Caco-2 (cell line): Measurements from ENCODE around the gene CDKAL1. TPM values are rescaled to one million over a fixed set of nuclear protein-coding genes. Genes with fewer than 3 reads are reported as not detected.

Experiments
- BruUV-seq: library from RNA; stranded (reverse); fragments of 400-500 nt; replicated peaks from 2 replicates; lab custom pipeline; 2021; lab: Mats Ljungman, UMichigan
- CTCF ChIA-PET: fragments of 300-600 bp; sonication (Branson Sonifier 250); formaldehyde crosslinking; loops from one replicate; lab custom pipeline; 2022; ENCODE audit warnings: antibody characterized with exemption; lab: Charles Lee
- POLR2A ChIA-PET: fragments of 300-600 bp; sonication (Branson Sonifier 250); formaldehyde crosslinking; loops from one replicate; lab custom pipeline; 2022; ENCODE audit warnings: antibody characterized with exemption; lab: Charles Lee
- DNase-seq, 2 experiments: peaks; one replicate each; pipeline versions ENCODE4 v3.0.0 to v3.0.0-alpha.2; 2020 to 2022
- H3K27me3 ChIP-seq: replicated peaks from 2 replicates; pipeline ENCODE4 v1.6.0; 2011; ENCODE audit warnings: low read length; ENCODE audit not compliant: control insufficient read depth, insufficient read depth
- H3K36me3 ChIP-seq: 2 replicates; pipeline ENCODE4 v1.5.1; 2011; ENCODE audit warnings: low read length; ENCODE audit not compliant: control insufficient read depth, insufficient read depth
- H3K4me1 ChIP-seq: fragments of 250-450 bp; sonication (Bioruptor Pico); 2 replicates; pipeline ENCODE4 v1.5.1; 2020; ENCODE audit warnings: mild to moderate bottlenecking
- H3K4me3 ChIP-seq: 2 replicates; pipeline ENCODE4 v1.5.1; 2011; ENCODE audit warnings: low read depth, mild to moderate bottlenecking, control low read depth, low read length
- H3K9me3 ChIP-seq: fragments of 250-450 bp; sonication (Bioruptor Pico); 2 replicates; pipeline ENCODE4 v1.5.1; 2020; ENCODE audit warnings: mild to moderate bottlenecking, moderate library complexity
- H3K27ac Mint-ChIP-seq: one replicate; pipeline ENCODE4 v1.8.0; 2022; ENCODE audit warnings: mixed read lengths; ENCODE audit not compliant: unreplicated experiment
- H3K27me3 Mint-ChIP-seq: one replicate; pipeline ENCODE4 v1.8.0; 2022; ENCODE audit warnings: mixed read lengths; ENCODE audit not compliant: insufficient read depth, unreplicated experiment
- H3K36me3 Mint-ChIP-seq: one replicate; pipeline ENCODE4 v1.8.0; 2022; ENCODE audit warnings: mild to moderate bottlenecking, mixed read lengths; ENCODE audit not compliant: insufficient read depth, unreplicated experiment
- H3K4me1 Mint-ChIP-seq: one replicate; pipeline ENCODE4 v1.8.0; 2022; ENCODE audit warnings: low read depth, mixed read lengths; ENCODE audit not compliant: unreplicated experiment
- H3K4me3 Mint-ChIP-seq: one replicate; pipeline ENCODE4 v1.8.0; 2022; ENCODE audit warnings: mild to moderate bottlenecking, moderate library complexity, mixed read lengths; ENCODE audit not compliant: unreplicated experiment
- H3K9me3 Mint-ChIP-seq: one replicate; pipeline ENCODE4 v1.8.0; 2022; ENCODE audit warnings: mixed read lengths; ENCODE audit not compliant: unreplicated experiment
- CTCF ChIP-seq, 2 experiments: fragments of 200-600 bp in 1 of 2; IDR thresholded peaks; 1 replicate in 1 of 2; 2 replicates in 1 of 2; pipeline versions ENCODE4 v1.5.1 to v1.8.0; 2011 to 2022; ENCODE audit warnings: antibody characterized with exemption in 1 of 2, control low read depth in 1 of 2, inconsistent platforms in 1 of 2, low read depth in 1 of 2, low read length in 1 of 2, mild to moderate bottlenecking in 1 of 2, moderate library complexity in 1 of 2; ENCODE audit not compliant: insufficient read depth in 1 of 2, severe bottlenecking in 1 of 2, unreplicated experiment in 1 of 2
- intact Hi-C: fragments of 100-400 bp; cut with micrococcal nuclease; formaldehyde crosslinking; loops from one replicate; pipeline ENCODE4 v1.10.0; 2022; ENCODE audit not compliant: unreplicated experiment
- total RNA-seq: library from RNA; stranded (reverse); gene quantifications from 2 replicates; pipeline ENCODE4 v1.2.3, GENCODE V29; 2022

The CDKAL1 gene
- total RNA-seq, 1 experiment from 2014 or later, result 18.7 TPM

- intact Hi-C loops, result no loop called here
- Mint-ChIP-seq H3K36me3 (no peaks in the 10 kb centered on the region), H3K9me3 (peaks cover 9% of the 10 kb centered on the region), H3K4me3 (no peak overlapping the region), H3K4me1 (no peaks in the 10 kb centered on the region), H3K27me3 (no peaks in the 10 kb centered on the region), H3K27ac (no peak overlapping the region)
- CTCF ChIA-PET, result no interaction called here
- POLR2A ChIA-PET, result no interaction called here
- Histone ChIP-seq H3K4me1 (no peaks in the 10 kb centered on the region), H3K36me3 (no peaks in the 10 kb centered on the region), H3K4me3 (no peak overlapping the region), H3K9me3 (no peaks in the 10 kb centered on the region), H3K27me3 (no peaks in the 10 kb centered on the region)
- no TSS peak for BruUV-seq
- DNase-seq, result no peak
- TF ChIP-seq CTCF (IDR thresholded peaks at IDR 0.05; ENCODE audit: insufficient read depth in 1 of 2, low read depth in 1 of 2, low read length in 1 of 2, severe bottlenecking in 1 of 2, unreplicated experiment in 1 of 2), result no peak
Observed at GRCh38 chr6:20983961-20984360, 449.7 kb downstream of the CDKAL1 start.

GRCh38 chr6:20985821-20986220, 451.6 kb downstream of the CDKAL1 start:
- no peak overlapping the region for H3K4me3 Mint-ChIP-seq
- peaks cover 9% of the 10 kb centered on the region for H3K9me3 Mint-ChIP-seq
- no peak for DNase-seq
- POLR2A ChIA-PET, result no interaction called here
- H3K4me3 ChIP-seq, result no peak overlapping the region
- no peaks in the 10 kb centered on the region for H3K4me1 ChIP-seq
- CTCF ChIA-PET, result no interaction called here
- BruUV-seq, result no TSS peak
- H3K36me3 Mint-ChIP-seq, result no peaks in the 10 kb centered on the region
- H3K27me3 ChIP-seq, result no peaks in the 10 kb centered on the region
- intact Hi-C loops, result no loop called here
- H3K36me3 ChIP-seq, result no peaks in the 10 kb centered on the region
- no peaks in the 10 kb centered on the region for H3K27me3 Mint-ChIP-seq
- no peaks in the 10 kb centered on the region for H3K9me3 ChIP-seq
- TF ChIP-seq CTCF (IDR thresholded peaks at IDR 0.05; ENCODE audit: insufficient read depth in 1 of 2, low read depth in 1 of 2, low read length in 1 of 2, severe bottlenecking in 1 of 2, unreplicated experiment in 1 of 2), result no peak
- H3K4me1 Mint-ChIP-seq, result peaks cover 4% of the 10 kb centered on the region
- H3K27ac Mint-ChIP-seq, result no peak overlapping the region

GRCh38 chr6:20991910-20992309, 457.7 kb downstream of the CDKAL1 start:
- no peak for TF ChIP-seq CTCF (IDR thresholded peaks at IDR 0.05; ENCODE audit: insufficient read depth in 1 of 2, low read depth in 1 of 2, low read length in 1 of 2, severe bottlenecking in 1 of 2, unreplicated experiment in 1 of 2)
- H3K27me3 ChIP-seq, result no peaks in the 10 kb centered on the region
- BruUV-seq, result no TSS peak
- POLR2A ChIA-PET, result no interaction called here
- no peaks in the 10 kb centered on the region for H3K36me3 Mint-ChIP-seq
- no peak overlapping the region for H3K27ac Mint-ChIP-seq
- peaks cover 9% of the 10 kb centered on the region for H3K9me3 Mint-ChIP-seq
- no peaks in the 10 kb centered on the region for H3K27me3 Mint-ChIP-seq
- peaks cover 14% of the 10 kb centered on the region for H3K4me1 Mint-ChIP-seq
- no peaks in the 10 kb centered on the region for H3K9me3 ChIP-seq
- intact Hi-C loops, result no loop called here
- no peak overlapping the region for H3K4me3 ChIP-seq
- DNase-seq, result no peak
- CTCF ChIA-PET, result no interaction called here
- no peak overlapping the region for H3K4me3 Mint-ChIP-seq
- no peaks in the 10 kb centered on the region for H3K4me1 ChIP-seq
- no peaks in the 10 kb centered on the region for H3K36me3 ChIP-seq
